Neural cell (in vitro differentiated cells): ENCODE measurements around the gene BTG4. TPM values are rescaled to one million over a fixed set of nuclear protein-coding genes. Genes with fewer than 3 reads are reported as not detected.

Source experiments
- H2AFZ ChIP-seq: fragments of 200-600, 300-800 bp; sonication (generic), shearing (Covaris generic); 2 replicates; pipeline ENCODE4 v1.6.0; 2014; ENCODE audit warnings: low read depth, mild to moderate bottlenecking, antibody characterized with exemption, low read length, moderate library complexity
- H3F3A ChIP-seq: fragments of 200-600 bp; shearing (Covaris generic); 2 replicates; pipeline ENCODE4 v1.6.1; 2016; ENCODE audit warnings: mild to moderate bottlenecking, moderate library complexity, mixed read lengths, antibody characterized with exemption, low read length; ENCODE audit not compliant: insufficient read depth, poor library complexity, severe bottlenecking
- H3K27ac ChIP-seq: fragments of 200-600, 300-800 bp; sonication (generic), shearing (Covaris generic); 2 replicates; pipeline ENCODE4 v1.5.1; 2014; ENCODE audit warnings: mild to moderate bottlenecking, low read length, moderate library complexity
- H3K27me3 ChIP-seq: fragments of 300-800, 200-600 bp; sonication (generic), shearing (Covaris generic); 2 replicates; pipeline ENCODE4 v1.6.0; 2014; ENCODE audit warnings: mild to moderate bottlenecking, low read depth, low read length, moderate library complexity; ENCODE audit not compliant: insufficient read depth
- H3K36me3 ChIP-seq: fragments of 300-800, 200-600 bp; sonication (generic), shearing (Covaris generic); 2 replicates; pipeline ENCODE4 v1.5.1; 2014; ENCODE audit warnings: mild to moderate bottlenecking, antibody characterized with exemption, low read length, moderate library complexity; ENCODE audit not compliant: insufficient read depth
- H3K4me2 ChIP-seq: fragments of 300-800, 200-600 bp; sonication (generic), shearing (Covaris generic); 2 replicates; pipeline ENCODE4 v1.6.0; 2014; ENCODE audit warnings: mild to moderate bottlenecking, low read length
- H3K4me3 ChIP-seq: fragments of 300-800, 200-600 bp; sonication (generic), shearing (Covaris generic); 2 replicates; pipeline ENCODE4 v1.5.1; 2014; ENCODE audit warnings: mild to moderate bottlenecking, low read length, moderate library complexity
- H3K79me2 ChIP-seq: fragments of 200-600 bp; shearing (Covaris generic); replicated peaks from 2 replicates; pipeline ENCODE4 v1.6.0; 2014; ENCODE audit warnings: mild to moderate bottlenecking, low read length, moderate library complexity; ENCODE audit not compliant: insufficient read depth
- H3K9ac ChIP-seq: fragments of 300-800, 200-600 bp; sonication (generic), shearing (Covaris generic); 2 replicates; pipeline ENCODE4 v1.6.1; 2016; ENCODE audit warnings: mild to moderate bottlenecking, low read length, mixed read lengths
- H3K9me2 ChIP-seq: fragments of 200-600 bp; shearing (Covaris generic); 2 replicates; pipeline ENCODE4 v1.6.1; 2016; ENCODE audit warnings: mild to moderate bottlenecking, low read length, mixed read lengths; ENCODE audit not compliant: insufficient read depth
- H3K9me3 ChIP-seq: fragments of 200-600, 300-800 bp; sonication (generic), shearing (Covaris generic); 2 replicates; pipeline ENCODE4 v1.6.1; 2016; ENCODE audit warnings: mild to moderate bottlenecking, mixed run types, low read length, moderate library complexity, mixed read lengths
- H4K20me1 ChIP-seq: fragments of 200-600 bp; shearing (Covaris generic); 2 replicates; pipeline ENCODE4 v1.6.1; 2016; ENCODE audit warnings: mild to moderate bottlenecking, mixed run types; ENCODE audit not compliant: insufficient read depth
- CTCF ChIP-seq: fragments of 450-650 bp; IDR thresholded peaks from 2 replicates; pipeline ENCODE4 v1.5.1; 2014; ENCODE audit warnings: antibody characterized with exemption, mild to moderate bottlenecking, moderate library complexity; ENCODE audit not compliant: poor library complexity, severe bottlenecking
- EP300 ChIP-seq: fragments of 450-650 bp; conservative IDR thresholded peaks from 2 replicates; pipeline ENCODE4 v1.6.1; 2014; ENCODE audit warnings: antibody characterized with exemption, mild to moderate bottlenecking, moderate library complexity; ENCODE audit not compliant: poor library complexity, severe bottlenecking
- EZH2 ChIP-seq: fragments of 200-600, 300-800 bp; shearing (Covaris generic), sonication (generic); IDR thresholded peaks from 2 replicates; pipeline ENCODE4 v1.6.1; 2014; ENCODE audit warnings: antibody characterized with exemption, low read length, borderline replicate concordance, mild to moderate bottlenecking; ENCODE audit not compliant: insufficient read depth, poor library complexity, severe bottlenecking
- MXI1 ChIP-seq: fragments of 450-650 bp; conservative IDR thresholded peaks from 2 replicates; pipeline ENCODE4 v1.6.1; 2014; ENCODE audit warnings: antibody characterized with exemption, mild to moderate bottlenecking; ENCODE audit not compliant: poor library complexity, severe bottlenecking
- POLR2AphosphoS5 ChIP-seq: IDR thresholded peaks from 2 replicates; pipeline ENCODE4 v1.6.1; 2012
- RAD21 ChIP-seq: fragments of 450-650 bp; conservative IDR thresholded peaks from 2 replicates; pipeline ENCODE4 v1.6.1; 2014; ENCODE audit warnings: antibody characterized with exemption, mild to moderate bottlenecking, moderate library complexity
- REST ChIP-seq: IDR thresholded peaks from 2 replicates; pipeline ENCODE4 v1.6.1; 2012; ENCODE audit warnings: borderline replicate concordance
- SMC3 ChIP-seq: fragments of 450-650 bp; conservative IDR thresholded peaks from 2 replicates; pipeline ENCODE4 v1.6.1; 2014; ENCODE audit warnings: antibody characterized with exemption, mild to moderate bottlenecking, moderate library complexity; ENCODE audit not compliant: poor library complexity
- TAF1 ChIP-seq: IDR thresholded peaks from 2 replicates; pipeline ENCODE4 v1.6.1; 2012; ENCODE audit warnings: low read depth
- polyA plus RNA-seq: library from polyadenylated mRNA; depleted of rRNA; stranded (reverse); fragments of >200 nt; gene quantifications from 2 replicates; pipeline ENCODE4 v1.2.3, GENCODE V29; 2014

Gene BTG4
- polyA plus RNA-seq, 1 donor from 2014 or later, result not detected

- no peaks in the 10 kb centered on the region for H3K79me2 ChIP-seq
- H2AFZ ChIP-seq, result no peak overlapping the region
- H3K9ac ChIP-seq, result no peak overlapping the region
- no peaks in the 10 kb centered on the region for H3K36me3 ChIP-seq
- TF ChIP-seq CTCF (no peak), MXI1 (no peak), REST (no peak), SMC3 (no peak), EZH2 (no peak), EP300 (no peak), TAF1 (no peak)
- H3K27ac ChIP-seq, result no peak overlapping the region
- H3F3A ChIP-seq, result no peaks in the 10 kb centered on the region
- H3K4me3 ChIP-seq, result no peak overlapping the region
- no peaks in the 10 kb centered on the region for H3K9me2 ChIP-seq
- H3K27me3 ChIP-seq, result no peaks in the 10 kb centered on the region
- H3K9me3 ChIP-seq, result no peaks in the 10 kb centered on the region
- no peaks in the 10 kb centered on the region for H4K20me1 ChIP-seq
- no peak overlapping the region for H3K4me2 ChIP-seq
Measured at GRCh38 chr11:111447112-111447471, 65.1 kb downstream of the BTG4 start.

- H3K79me2 ChIP-seq, result no peaks in the 10 kb centered on the region
- H4K20me1 ChIP-seq, result no peaks in the 10 kb centered on the region
- no peaks in the 10 kb centered on the region for H3K36me3 ChIP-seq
- H2AFZ ChIP-seq, result no peak overlapping the region
- H3K27me3 ChIP-seq, result no peaks in the 10 kb centered on the region
- H3K4me2 ChIP-seq, result no peak overlapping the region
- H3K9ac ChIP-seq, result no peak overlapping the region
- H3K9me3 ChIP-seq, result no peaks in the 10 kb centered on the region
- no peak overlapping the region for H3K4me3 ChIP-seq
- H3K27ac ChIP-seq, result no peak overlapping the region
- TF ChIP-seq REST, result no peak
- no peak for TF ChIP-seq EP300
- peak; percentile 95 for TF ChIP-seq SMC3
- no peak for TF ChIP-seq TAF1
- peak; percentile 97 for TF ChIP-seq RAD21
- peak; percentile 94 for TF ChIP-seq CTCF
- TF ChIP-seq MXI1, result peak; percentile 20
- TF ChIP-seq POLR2AphosphoS5, result no peak
- no peak for TF ChIP-seq EZH2
- no peaks in the 10 kb centered on the region for H3F3A ChIP-seq
- no peaks in the 10 kb centered on the region for H3K9me2 ChIP-seq
Measured at GRCh38 chr11:111446404-111447111, 65.6 kb downstream of the BTG4 start.
